ENCODE measurements around the gene NF1.
A peak's percentile ranks its signal among the peaks of the same experiment; 100 is the strongest.

Gene NF1

DNA sequence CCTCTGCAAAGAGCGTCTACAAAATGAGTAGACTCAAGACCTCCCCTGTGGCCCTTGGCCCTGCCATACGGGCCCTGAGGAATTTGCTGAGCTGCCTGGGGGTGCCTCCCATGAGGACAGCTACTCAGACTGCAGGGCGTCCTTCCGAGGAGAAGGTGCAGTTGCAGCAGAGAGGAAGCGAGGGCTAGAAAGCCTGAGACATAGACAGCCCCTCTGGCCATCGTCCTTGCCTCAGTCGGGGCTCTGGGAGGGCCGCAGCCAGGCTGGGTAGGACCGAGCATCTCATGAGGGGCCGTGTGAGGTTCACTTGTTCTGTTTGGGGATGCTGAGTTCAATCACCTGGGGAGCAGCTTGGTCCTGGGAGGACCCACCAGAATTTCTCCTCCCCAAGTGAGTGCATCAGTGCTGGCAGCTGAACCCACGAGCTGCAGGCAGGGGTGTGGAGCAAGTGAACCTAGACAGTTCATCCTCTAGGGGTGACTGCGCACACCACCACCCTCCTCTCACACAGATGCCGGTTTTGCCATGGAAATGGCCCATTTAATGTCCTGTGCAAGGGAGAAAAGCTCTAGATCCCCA, 317.0 kb downstream of the NF1 start:
- no peak for DNase-seq (ENCODE audit: low read depth)

DNA sequence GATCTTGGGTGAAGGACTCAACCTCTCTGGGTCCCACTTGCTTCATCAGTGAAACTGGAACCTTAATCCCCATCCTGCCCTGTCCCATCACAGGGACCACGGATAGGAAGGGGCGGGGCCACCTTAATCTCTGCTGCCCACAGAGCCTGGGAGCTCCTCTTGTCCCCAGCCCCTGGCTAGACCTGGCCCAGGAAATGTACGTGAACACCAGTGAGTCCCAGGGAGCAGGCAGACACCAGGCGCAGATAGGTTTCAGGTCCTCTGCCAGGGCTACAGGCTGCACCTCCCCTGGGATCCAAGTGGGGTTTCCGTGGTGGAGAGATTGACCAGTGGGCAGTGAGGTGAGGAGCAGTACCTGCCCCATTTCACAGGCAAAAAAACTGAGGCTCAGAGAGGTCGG, 317.7 kb downstream of the NF1 start:
- DNase-seq (ENCODE audit: low read depth) = no peak

GRCh38 chr17:31413081-31413799, 318.5 kb downstream of the NF1 start:
- no peak for DNase-seq (ENCODE audit: low read depth)

DNA sequence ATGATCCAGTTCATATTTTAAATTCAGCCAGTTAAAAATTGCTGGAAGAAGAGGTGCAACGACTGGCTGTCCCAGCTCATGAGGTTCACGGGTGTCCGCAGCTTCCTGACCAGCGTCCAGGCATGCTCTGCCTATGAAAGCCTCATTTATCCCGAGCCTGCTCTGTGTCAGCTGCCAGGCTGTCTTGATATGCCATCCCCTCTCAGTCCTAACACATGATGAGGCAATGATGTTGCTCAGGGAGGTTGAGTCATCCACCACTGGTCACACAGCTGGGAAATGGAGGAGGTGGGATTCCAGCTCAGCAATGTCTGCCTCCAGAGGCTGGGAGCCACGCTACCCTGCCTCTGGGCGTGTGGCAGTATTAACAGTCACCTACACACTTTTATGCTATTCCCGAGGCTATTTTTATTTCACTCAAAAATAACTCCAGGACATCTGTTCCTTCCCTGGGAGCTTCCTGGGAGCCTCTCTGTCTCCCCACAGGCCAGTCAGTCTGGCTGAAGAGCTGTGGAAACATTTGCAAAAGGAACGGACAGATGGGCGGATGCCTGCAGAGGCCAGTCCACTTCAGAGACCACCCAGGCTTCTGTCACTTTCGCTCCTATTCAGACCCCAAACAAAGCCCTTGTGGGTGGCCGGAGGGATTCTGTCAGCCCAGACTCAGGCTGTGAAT, 319.2 kb downstream of the NF1 start:
- DNase-seq (ENCODE audit: low read depth) = peak; percentile 18

GRCh38 chr17:31414550-31414918, 319.8 kb downstream of the NF1 start:
- no peak for DNase-seq (ENCODE audit: low read depth)

- no peak for DNase-seq (ENCODE audit: low read depth)
These were observed 320.3 kb downstream of the NF1 start for GRCh38 chr17:31415004-31415454.

DNA sequence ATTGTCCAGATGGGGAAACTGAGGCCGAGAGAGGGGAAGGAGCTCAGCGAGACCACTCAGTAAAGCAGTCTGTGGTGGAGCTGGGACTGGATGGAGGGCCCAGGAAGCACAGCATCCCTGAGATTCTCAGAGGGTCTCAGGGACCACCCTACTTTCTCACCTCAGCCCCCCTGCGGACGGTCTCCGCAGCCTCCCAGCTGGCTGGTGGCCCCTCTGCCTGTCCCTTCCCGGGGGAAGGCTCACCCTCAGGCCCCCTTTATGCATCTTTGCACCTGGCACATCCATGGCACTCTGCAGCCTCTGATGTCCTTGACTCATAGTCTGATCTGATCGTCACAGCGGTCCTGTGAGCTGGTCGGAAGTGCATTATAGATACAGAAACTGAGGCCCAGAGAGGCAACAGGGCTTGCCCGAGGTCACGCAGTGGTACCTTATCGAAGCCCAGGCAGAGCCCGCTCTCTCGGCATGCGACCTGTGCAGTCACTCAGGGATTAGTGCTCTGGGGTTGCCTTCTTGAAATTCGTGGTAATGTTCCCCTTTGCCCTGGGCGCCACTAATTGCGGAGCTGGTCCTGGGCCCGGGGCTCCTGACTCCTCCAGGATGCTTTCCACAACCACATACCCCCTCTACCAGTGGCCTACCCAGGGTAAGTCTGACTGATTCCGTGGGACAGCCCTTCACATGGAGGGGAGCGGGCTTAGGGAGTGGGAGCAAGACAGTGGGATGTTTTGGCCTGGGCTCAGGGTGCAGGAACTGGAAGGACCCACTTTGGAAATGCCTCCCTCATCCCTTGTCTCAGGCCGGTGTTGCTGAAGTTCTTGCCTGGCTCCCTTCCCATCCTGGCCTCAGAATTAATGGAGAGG, 321.1 kb downstream of the NF1 start:
- DNase-seq (ENCODE audit: low read depth) = no peak

GRCh38 chr17:31416503-31416923, 321.7 kb downstream of the NF1 start:
- DNase-seq (ENCODE audit: low read depth) = no peak

- DNase-seq (ENCODE audit: low read depth) = no peak
These were observed 322.4 kb downstream of the NF1 start for GRCh38 chr17:31417051-31417792.

GRCh38 chr17:31418773-31419350, 324.1 kb downstream of the NF1 start:
- DNase-seq (ENCODE audit: low read depth) = no peak

DNA sequence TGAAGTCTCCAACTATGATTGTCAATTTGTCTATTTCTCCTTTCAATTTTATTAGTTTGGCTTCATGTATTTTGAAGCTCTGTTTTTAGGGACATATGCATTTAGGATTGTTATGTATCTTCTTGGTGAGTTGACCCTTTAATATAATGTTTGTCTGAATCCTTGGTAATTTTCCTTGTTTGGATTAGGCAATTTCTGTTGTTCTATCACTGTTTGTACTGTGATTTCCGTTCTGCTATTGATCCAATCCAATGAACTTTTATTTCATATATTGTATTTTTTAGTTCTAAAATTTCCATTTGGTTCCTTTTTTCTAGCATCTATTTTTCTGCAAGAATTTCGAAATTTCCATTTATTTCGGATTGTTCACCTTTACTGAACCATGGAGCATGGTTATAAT, 327.7 kb downstream of the NF1 start:
- no peak for DNase-seq (ENCODE audit: low read depth)

GRCh38 chr17:31424944-31425281, 330.1 kb downstream of the NF1 start:
- DNase-seq (ENCODE audit: low read depth) = no peak

GRCh38 chr17:31425282-31426040, 330.7 kb downstream of the NF1 start:
- no peak for DNase-seq (ENCODE audit: low read depth)
